ENCODE results near the gene NSUN5.
"Not testable (repeated sequence)": the region's sequence is repeated elsewhere in the genome, so short reads cannot be mapped to it uniquely, and the experiment has no call there.

The NSUN5 gene

DNA sequence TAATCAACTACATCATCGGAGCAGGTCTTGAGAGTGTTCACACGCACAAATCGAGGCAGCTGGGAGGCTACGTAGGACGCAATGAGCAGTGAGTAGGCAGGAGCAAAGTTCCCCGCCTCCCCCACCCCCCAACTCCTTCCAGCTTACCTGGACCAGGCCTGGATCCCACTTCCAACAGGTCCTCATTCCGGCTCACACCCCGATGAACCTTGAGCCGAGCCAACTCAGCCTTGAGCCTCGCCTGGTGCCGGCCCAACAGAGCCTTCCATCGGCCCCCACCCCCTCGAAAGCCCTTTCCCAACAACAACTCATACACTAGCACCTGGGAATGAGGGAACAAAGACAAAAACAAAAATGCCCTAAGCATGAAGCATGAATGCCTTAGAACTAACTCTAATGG lies 1.2 kb downstream of the NSUN5 start:
- Mint-ChIP-seq H3K9me3 (no peaks in the 10 kb centered on the region), H3K27me3 (ENCODE audit: low read depth, poor library complexity) (peaks cover 3% of the 10 kb centered on the region), H3K27ac (peak overlapping the region; percentile 21), H3K4me1 (peaks cover 33% of the 10 kb centered on the region), H3K4me3 (peak overlapping the region; percentile 95), H3K36me3 (ENCODE audit: low read depth) (peaks cover 15% of the 10 kb centered on the region)
- TF ChIP-seq, protein P1, sequence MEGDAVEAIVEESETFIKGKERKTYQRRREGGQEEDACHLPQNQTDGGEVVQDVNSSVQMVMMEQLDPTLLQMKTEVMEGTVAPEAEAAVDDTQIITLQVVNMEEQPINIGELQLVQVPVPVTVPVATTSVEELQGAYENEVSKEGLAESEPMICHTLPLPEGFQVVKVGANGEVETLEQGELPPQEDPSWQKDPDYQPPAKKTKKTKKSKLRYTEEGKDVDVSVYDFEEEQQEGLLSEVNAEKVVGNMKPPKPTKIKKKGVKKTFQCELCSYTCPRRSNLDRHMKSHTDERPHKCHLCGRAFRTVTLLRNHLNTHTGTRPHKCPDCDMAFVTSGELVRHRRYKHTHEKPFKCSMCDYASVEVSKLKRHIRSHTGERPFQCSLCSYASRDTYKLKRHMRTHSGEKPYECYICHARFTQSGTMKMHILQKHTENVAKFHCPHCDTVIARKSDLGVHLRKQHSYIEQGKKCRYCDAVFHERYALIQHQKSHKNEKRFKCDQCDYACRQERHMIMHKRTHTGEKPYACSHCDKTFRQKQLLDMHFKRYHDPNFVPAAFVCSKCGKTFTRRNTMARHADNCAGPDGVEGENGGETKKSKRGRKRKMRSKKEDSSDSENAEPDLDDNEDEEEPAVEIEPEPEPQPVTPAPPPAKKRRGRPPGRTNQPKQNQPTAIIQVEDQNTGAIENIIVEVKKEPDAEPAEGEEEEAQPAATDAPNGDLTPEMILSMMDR (IDR thresholded peaks at IDR 0.05) = no peak
- no peak for DNase-seq

DNA sequence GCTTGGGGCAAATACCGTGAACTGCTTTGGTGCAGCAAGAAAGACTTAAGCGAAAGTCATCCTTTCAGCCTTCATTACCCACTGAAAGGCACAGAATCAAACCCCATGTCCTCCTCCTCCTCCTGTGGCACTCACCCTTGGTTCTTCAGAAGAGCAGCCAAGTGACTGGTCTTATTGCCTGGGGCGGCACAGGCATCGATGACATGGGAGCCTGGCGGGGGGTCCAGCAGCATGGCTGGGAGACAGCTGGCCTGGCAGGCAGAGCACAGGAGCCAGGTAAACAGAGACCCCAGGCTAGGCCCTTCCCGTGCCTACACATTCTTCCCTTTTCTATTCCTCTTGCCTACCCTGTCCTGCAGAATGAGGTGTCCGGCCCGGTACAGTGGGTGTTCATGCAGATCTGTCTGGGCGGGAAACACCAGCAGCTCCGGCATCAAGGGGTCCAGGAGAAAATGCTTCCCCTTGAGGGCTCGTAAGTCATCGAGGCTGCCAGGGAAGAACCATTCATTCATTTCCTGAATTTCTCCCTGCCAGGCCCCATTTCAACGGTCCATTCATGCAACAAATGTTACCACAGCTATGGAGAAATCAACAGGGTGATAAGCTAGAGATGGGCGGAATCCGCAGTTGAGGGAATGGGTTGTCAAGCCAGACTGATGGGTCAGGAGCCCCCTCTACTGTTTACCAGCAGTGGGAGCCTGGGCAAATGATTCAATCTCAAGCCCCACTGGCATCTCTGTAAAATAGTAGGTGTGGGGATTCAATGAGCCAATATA lies 3.8 kb downstream of the NSUN5 start:
- not testable (repeated sequence) for H3K4me3 Mint-ChIP-seq; DNase-seq; H3K9me3 Mint-ChIP-seq; H3K27me3 Mint-ChIP-seq (ENCODE audit: low read depth, poor library complexity); H3K27ac Mint-ChIP-seq
- Mint-ChIP-seq H3K36me3 (ENCODE audit: low read depth) (peaks cover 15% of the 10 kb centered on the region), H3K4me1 (peaks cover 33% of the 10 kb centered on the region)

DNA sequence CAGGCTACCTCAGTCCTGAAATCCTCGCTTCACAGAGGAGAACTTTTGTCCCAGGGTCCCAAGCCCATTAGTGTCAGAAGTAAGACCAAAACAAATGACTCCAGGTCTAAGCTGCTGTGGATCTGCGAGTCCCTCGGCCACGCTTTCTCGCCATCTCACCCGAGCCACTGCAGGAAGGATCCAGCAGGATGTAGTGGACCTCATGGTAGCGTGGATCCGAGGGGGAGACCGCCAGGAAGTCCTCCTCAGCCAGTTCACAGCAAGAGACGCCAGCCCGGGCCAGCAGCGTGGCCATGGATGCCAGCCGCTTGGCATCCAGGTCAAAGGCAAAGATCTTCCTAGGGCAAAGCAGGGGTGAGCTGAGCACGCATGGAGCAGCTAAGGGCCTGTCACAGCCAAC lies 4.6 kb downstream of the NSUN5 start:
- TF ChIP-seq, protein P1 (IDR thresholded peaks at IDR 0.05) = no peak
- Mint-ChIP-seq H3K4me3 (no peak overlapping the region), H3K4me1 (peaks cover 36% of the 10 kb centered on the region), H3K27ac (no peak overlapping the region), H3K36me3 (ENCODE audit: low read depth) (peaks cover 15% of the 10 kb centered on the region), H3K27me3 (ENCODE audit: low read depth, poor library complexity) (no peaks in the 10 kb centered on the region), H3K9me3 (no peaks in the 10 kb centered on the region)
- no peak for DNase-seq

DNA sequence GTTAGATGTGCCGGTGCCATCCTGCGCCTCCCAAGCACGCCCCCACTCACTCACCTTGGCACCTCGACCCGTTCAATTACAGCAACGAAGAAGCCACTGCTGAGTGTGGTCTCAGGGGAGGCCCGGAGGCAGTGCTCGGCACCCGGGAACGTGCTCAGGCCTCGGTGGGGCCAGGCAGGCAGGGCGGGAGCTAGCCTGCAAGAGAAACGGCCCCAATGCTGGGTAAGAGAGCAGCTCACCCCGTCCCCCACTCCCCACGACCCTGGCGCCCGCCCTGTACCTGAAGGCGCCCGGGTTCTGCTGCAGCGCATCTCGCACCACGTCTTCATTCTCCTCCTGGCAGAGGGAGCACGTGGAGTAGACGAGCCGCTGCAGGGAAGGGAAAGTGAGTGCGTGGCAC lies 5.1 kb downstream of the NSUN5 start:
- TF ChIP-seq, protein P1 (IDR thresholded peaks at IDR 0.05) = no peak
- no peak for DNase-seq
- no peak overlapping the region for H3K27ac Mint-ChIP-seq
- peaks cover 33% of the 10 kb centered on the region for H3K4me1 Mint-ChIP-seq
- H3K4me3 Mint-ChIP-seq = no peak overlapping the region
- H3K9me3 Mint-ChIP-seq = no peaks in the 10 kb centered on the region
- H3K36me3 Mint-ChIP-seq (ENCODE audit: low read depth) = peaks cover 15% of the 10 kb centered on the region
- H3K27me3 Mint-ChIP-seq (ENCODE audit: low read depth, poor library complexity) = no peaks in the 10 kb centered on the region

DNA sequence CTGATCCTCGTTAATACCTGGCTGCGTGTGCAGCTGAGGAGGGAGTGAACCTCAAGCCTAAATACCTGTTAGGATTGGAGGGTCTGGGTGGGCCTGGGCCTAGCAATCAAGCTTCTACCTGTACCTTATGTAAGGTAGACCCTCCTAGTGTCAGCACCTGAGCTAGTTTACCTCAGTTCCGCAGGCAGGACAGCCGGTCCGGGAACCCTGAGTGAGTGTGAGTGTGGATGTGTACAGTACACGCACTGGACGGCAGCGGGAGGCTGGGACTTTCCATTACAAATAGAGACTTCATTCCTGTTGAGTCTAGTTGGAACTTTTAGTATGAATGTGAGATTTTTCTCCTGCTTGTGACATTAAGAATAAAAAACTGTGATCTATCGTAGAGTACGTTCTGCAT lies 5.8 kb downstream of the NSUN5 start:
- Mint-ChIP-seq H3K36me3 (ENCODE audit: low read depth) (peaks cover 15% of the 10 kb centered on the region), H3K4me1 (peaks cover 26% of the 10 kb centered on the region)
- H3K27ac Mint-ChIP-seq; H3K4me3 Mint-ChIP-seq; DNase-seq; H3K27me3 Mint-ChIP-seq (ENCODE audit: low read depth, poor library complexity); H3K9me3 Mint-ChIP-seq: not testable (repeated sequence)

DNA sequence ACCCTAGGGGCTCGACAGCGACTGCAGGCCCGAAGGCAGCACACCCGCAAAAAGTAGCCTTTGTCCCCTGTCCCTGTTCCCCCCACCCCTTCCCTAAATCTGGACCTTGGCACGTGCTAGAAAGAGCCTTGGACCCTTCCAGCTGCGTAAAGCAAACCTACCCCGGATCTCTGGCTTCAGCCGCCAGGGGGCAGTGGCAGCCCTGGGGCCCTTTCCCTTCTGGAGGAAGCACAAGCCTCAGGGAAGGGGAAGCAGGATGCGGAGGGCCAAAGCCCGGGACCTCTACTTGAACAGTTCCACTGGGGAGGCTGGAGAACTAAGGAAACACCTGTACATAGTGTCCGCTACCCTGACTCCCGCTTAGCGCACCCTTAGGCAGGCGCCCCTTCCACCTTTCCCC lies 7.5 kb downstream of the NSUN5 start:
- not testable (repeated sequence) for H3K9me3 Mint-ChIP-seq; H3K27me3 Mint-ChIP-seq (ENCODE audit: low read depth, poor library complexity); H3K27ac Mint-ChIP-seq; DNase-seq; H3K4me3 Mint-ChIP-seq; H3K36me3 Mint-ChIP-seq (ENCODE audit: low read depth)
- H3K4me1 Mint-ChIP-seq = peaks cover 12% of the 10 kb centered on the region

DNA sequence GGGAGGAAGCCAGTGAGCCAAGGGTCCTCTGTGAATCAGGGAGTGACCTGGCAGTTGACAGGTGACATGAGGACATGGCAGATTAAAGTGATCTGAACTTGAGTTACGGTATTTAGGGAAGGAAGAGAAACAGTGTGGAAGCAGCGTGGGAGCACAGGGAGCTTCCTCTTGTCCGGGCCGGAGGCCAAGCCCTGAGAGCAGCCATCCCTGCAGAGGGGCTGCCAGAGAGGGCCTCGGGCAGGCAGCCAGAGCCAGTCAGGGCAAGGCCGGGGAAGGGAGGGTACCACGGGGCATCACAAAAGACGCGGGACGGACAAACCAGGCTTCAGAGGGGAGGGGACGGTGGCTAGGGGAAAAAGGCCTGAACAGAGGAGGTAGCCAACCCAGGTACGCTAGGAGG lies 8.8 kb downstream of the NSUN5 start:
- H3K4me1 Mint-ChIP-seq; H3K9me3 Mint-ChIP-seq; H3K27me3 Mint-ChIP-seq (ENCODE audit: low read depth, poor library complexity); H3K27ac Mint-ChIP-seq; H3K36me3 Mint-ChIP-seq (ENCODE audit: low read depth); DNase-seq; H3K4me3 Mint-ChIP-seq: not testable (repeated sequence)

DNA sequence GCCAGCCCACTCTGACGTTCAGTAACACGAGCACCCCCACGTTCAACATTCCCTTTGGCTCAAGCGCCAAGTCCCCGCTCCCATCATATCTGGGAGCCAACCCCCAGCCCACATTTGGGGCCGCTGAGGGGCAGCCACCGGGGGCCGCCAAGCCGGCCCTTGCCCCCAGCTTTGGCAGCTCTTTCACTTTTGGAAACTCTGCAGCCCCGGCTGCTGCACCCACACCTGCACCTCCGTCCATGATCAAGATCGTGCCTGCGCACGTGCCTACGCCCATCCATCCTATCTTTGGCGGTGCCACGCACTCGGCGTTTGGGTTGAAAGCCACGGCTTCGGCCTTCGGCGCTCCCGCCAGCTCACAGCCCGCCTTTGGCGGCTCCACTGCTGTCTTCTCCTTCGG lies 10.9 kb downstream of the NSUN5 start:
- not testable (repeated sequence) for H3K4me3 Mint-ChIP-seq; H3K9me3 Mint-ChIP-seq; H3K4me1 Mint-ChIP-seq; H3K27me3 Mint-ChIP-seq (ENCODE audit: low read depth, poor library complexity); H3K36me3 Mint-ChIP-seq (ENCODE audit: low read depth); DNase-seq; H3K27ac Mint-ChIP-seq

DNA sequence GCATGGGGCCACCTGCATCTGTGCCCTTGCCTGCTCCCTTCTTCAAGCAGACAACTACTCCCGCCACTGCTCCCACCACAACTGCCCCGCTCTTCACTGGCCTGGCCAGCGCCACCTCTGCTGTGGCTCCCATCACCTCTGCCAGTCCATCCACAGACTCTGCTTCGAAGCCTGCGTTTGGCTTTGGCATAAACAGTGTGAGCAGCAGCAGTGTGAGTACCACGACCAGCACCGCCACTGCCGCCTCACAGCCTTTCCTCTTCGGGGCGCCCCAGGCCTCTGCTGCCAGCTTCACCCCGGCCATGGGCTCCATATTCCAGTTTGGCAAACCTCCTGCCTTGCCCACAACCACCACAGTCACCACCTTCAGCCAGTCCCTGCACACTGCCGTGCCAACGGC lies 11.4 kb downstream of the NSUN5 start:
- not testable (repeated sequence) for H3K9me3 Mint-ChIP-seq; H3K4me1 Mint-ChIP-seq; H3K36me3 Mint-ChIP-seq (ENCODE audit: low read depth); DNase-seq; H3K27ac Mint-ChIP-seq; H3K27me3 Mint-ChIP-seq (ENCODE audit: low read depth, poor library complexity); H3K4me3 Mint-ChIP-seq

DNA sequence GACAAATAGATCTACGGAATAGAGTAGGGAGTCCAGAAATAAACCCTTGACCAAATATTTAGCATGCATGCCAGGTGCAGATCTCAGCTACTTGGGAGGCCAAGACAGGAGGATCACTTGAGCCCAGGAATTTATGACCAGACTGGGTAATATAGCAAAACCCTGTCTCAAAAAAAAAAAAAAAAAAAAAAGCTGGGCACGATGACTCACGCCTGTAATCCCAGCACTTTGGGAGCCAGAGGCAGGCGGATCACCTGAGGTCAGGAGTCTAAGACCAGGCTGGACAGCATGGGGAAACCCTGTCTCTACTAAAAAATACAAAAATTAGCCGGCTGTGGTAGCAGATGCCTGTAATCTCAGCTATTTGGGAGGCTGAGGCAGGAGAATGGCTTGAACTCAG lies 31.4 kb downstream of the NSUN5 start:
- not testable (repeated sequence) for H3K27me3 Mint-ChIP-seq (ENCODE audit: low read depth, poor library complexity); DNase-seq; H3K4me1 Mint-ChIP-seq; H3K4me3 Mint-ChIP-seq; H3K9me3 Mint-ChIP-seq; H3K27ac Mint-ChIP-seq; H3K36me3 Mint-ChIP-seq (ENCODE audit: low read depth)

DNA sequence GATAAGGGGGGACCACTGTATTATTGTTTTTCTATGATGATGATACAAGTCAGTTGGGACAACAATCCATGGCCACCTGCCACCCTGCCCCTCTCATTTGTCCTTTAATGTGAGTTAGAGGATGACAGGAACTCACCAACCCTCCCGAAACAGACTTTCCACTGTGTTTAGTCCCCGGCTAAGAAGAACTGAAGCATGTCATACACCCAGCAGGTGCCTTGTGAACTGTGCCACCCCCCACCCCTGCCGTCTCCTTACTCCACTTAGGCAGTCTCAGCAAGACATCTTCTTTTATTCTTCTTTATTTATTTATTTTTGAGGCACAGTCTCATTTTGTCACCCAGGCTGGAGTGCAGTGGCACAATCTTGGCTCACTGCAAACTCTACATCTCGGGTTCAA lies 40.8 kb downstream of the NSUN5 start:
- not testable (repeated sequence) for H3K4me3 Mint-ChIP-seq; H3K9me3 Mint-ChIP-seq; H3K27me3 Mint-ChIP-seq (ENCODE audit: low read depth, poor library complexity); H3K4me1 Mint-ChIP-seq; H3K27ac Mint-ChIP-seq; H3K36me3 Mint-ChIP-seq (ENCODE audit: low read depth); DNase-seq

DNA sequence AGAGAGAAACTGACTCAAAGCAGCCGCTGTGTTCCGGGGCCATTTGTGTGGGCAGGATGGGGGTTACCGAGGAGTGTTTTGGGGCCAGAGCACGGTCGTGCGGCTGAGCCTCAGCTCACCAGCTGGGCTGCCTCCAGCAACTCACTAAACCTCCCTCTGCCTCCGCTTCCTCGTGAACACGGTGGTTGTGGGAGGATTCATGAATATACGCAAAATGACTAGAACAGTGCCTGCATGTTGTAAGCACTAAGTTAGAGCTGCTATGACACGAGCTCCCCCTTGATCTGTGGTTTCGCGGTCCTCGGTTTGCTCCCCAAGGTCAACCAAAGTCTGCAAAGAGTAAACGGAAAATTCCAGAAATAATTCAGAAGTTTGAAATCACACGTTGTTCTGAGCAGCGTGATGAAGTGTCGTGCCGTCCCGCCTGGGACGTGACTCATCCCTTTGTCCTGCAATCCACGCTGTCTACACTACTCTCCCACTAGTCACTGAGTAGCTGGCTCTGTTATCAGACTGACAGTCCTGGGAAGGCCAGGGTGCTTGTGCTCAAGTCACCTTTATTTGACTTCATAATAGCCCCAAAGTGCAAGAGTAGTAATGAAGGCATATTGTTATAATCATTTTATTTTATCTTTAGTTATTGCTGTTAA lies 41.8 kb downstream of the NSUN5 start:
- H3K4me1 Mint-ChIP-seq; H3K4me3 Mint-ChIP-seq; H3K27ac Mint-ChIP-seq; H3K36me3 Mint-ChIP-seq (ENCODE audit: low read depth); H3K9me3 Mint-ChIP-seq; H3K27me3 Mint-ChIP-seq (ENCODE audit: low read depth, poor library complexity); DNase-seq: not testable (repeated sequence)

Data from nephron progenitor cell (in vitro differentiated cells).